Hepatic stellate cell (primary cell): Measurements from ENCODE around the gene IRF2.
A peak's percentile ranks its signal among the peaks of the same experiment; 100 is the strongest.

ENCODE experiments used
- DNase-seq: peaks from one replicate; pipeline ENCODE4 v3.0.0; 2011; ENCODE audit warnings: low spot score

The IRF2 gene

GRCh38 chr4:184473499-184474262 is 669 bp downstream of the IRF2 start:
- DNase-seq, result peak; percentile 45

GRCh38 chr4:184472614-184473498 is 1.5 kb downstream of the IRF2 start:
- DNase-seq, result peak; percentile 87

GRCh38 chr4:184471881-184472613 is 2.3 kb downstream of the IRF2 start:
- peak; percentile 50 for DNase-seq

GRCh38 chr4:184470785-184471110 is 3.6 kb downstream of the IRF2 start:
- no peak for DNase-seq

- DNase-seq, result no peak
These were observed 7.7 kb downstream of the IRF2 start for GRCh38 chr4:184466634-184467033.

GRCh38 chr4:184464759-184465454 is 9.4 kb downstream of the IRF2 start:
- no peak for DNase-seq

- no peak for DNase-seq
These were observed 10.5 kb downstream of the IRF2 start for GRCh38 chr4:184463856-184464255.

- no peak for DNase-seq
These were observed 11.2 kb downstream of the IRF2 start for GRCh38 chr4:184463158-184463557.

GRCh38 chr4:184462724-184463123 is 11.6 kb downstream of the IRF2 start:
- DNase-seq, result no peak

- DNase-seq, result no peak
These were observed 12.5 kb downstream of the IRF2 start for GRCh38 chr4:184461711-184462441.

GRCh38 chr4:184460499-184461285 is 13.7 kb downstream of the IRF2 start:
- no peak for DNase-seq

GRCh38 chr4:184459413-184459812 is 14.9 kb downstream of the IRF2 start:
- DNase-seq, result peak; percentile 43

- DNase-seq, result peak; percentile 37
These were observed 16.7 kb downstream of the IRF2 start for GRCh38 chr4:184457535-184458249.

- DNase-seq, result no peak
These were observed 18.0 kb downstream of the IRF2 start for GRCh38 chr4:184456337-184456736.

- no peak for DNase-seq
These were observed 19.1 kb downstream of the IRF2 start for GRCh38 chr4:184455299-184455698.

GRCh38 chr4:184453365-184454160 is 20.8 kb downstream of the IRF2 start:
- peak; percentile 87 for DNase-seq

- DNase-seq, result no peak
These were observed 21.6 kb downstream of the IRF2 start for GRCh38 chr4:184452740-184453139.

GRCh38 chr4:184451726-184452125 is 22.6 kb downstream of the IRF2 start:
- DNase-seq, result no peak
